ENCODE measurements around the gene MTURN.
"Not testable (repeated sequence)": the region's sequence is repeated elsewhere in the genome, so short reads cannot be mapped to it uniquely, and the experiment has no call there.

MTURN gene

GRCh38 chr7:30181736-30182522 lies 47.1 kb downstream of the MTURN start:
- DNase-seq: no peak

GRCh38 chr7:30182814-30183213 lies 48.0 kb downstream of the MTURN start:
- no peak for DNase-seq

GRCh38 chr7:30183749-30184369 lies 49.1 kb downstream of the MTURN start:
- DNase-seq: no peak

GRCh38 chr7:30184791-30185487 lies 50.2 kb downstream of the MTURN start:
- DNase-seq: no peak

DNA sequence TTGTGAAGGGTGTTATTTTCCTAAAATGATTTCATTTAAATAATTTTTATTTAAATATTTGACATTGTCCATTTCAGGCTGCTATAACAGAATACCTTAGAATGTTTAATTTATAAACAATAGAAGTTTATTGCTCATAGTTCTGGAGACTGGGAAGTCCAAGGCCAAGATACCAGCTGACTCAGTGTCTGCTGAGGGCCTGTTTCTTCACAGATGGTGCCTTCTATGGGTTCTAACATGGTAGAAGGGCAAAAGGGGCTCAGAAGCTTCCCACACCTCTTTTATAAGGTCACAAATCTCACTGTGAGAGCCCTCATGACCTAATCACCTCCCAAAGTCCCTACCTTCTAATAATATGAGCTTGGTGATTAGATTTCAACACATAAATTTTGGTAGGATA lies 50.7 kb downstream of the MTURN start:
- DNase-seq: no peak

DNA sequence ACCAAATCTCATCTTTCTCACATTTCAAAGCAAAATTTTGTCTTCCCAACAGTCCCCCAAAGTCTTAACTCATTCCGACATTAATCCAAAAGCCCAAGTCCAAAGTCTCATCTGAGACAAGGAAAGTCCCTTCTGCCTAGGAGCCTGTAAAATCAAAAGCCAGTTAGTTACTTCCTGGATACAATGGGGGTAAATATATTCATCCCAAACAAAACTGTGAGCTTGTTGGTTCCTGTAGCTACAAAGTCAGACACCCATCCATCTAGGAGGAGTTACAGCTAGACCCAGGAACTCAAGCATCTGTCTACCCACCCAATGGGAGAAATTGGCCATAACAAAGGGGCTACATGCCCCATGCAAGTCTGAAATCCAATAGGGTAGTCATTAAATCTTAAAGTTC lies 51.9 kb downstream of the MTURN start:
- DNase-seq: no peak

DNA sequence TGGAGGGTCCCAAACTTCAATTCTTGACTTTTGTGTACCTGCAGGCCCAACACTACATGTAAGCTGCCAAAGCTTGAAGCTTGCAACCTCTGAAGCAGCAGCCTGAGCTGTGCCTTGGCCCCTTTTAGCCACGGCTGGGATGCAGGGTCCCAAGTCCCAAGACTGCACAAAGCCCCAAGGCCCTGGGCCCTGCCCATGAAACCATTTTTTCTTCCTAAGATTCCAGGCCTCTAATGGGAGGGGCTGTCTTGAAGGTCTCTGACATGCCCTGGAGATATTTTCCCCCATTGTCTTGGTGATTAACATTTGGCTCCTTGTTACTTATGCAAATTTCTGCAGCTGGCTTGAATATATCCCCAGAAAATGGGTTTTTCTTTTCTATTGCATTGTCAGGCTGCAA lies 52.7 kb downstream of the MTURN start:
- no peak for DNase-seq

DNA sequence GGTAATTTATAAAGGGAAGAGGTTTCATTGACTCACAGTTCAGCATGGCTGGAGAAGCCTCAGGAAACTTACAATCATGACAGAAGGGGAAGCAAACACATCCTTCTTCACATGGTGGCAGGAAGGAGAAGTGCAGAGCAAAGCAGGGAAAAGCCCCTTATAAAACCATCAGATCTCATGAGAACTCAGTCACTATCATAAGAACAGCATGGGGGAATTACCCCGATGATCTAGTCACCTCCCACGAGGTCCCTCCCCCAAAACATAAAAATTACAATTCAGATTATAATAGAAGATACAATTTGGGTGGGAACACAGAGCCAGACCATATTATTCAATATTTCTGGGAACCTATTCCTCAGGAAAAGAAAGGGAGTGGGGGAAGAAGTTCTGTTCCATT lies 53.6 kb downstream of the MTURN start:
- DNase-seq: not testable (repeated sequence)

- no peak for DNase-seq
Observed at GRCh38 chr7:30188811-30189210, 54.0 kb downstream of the MTURN start.

- DNase-seq: no peak
Observed at GRCh38 chr7:30191809-30192208, 57.0 kb downstream of the MTURN start.

DNA sequence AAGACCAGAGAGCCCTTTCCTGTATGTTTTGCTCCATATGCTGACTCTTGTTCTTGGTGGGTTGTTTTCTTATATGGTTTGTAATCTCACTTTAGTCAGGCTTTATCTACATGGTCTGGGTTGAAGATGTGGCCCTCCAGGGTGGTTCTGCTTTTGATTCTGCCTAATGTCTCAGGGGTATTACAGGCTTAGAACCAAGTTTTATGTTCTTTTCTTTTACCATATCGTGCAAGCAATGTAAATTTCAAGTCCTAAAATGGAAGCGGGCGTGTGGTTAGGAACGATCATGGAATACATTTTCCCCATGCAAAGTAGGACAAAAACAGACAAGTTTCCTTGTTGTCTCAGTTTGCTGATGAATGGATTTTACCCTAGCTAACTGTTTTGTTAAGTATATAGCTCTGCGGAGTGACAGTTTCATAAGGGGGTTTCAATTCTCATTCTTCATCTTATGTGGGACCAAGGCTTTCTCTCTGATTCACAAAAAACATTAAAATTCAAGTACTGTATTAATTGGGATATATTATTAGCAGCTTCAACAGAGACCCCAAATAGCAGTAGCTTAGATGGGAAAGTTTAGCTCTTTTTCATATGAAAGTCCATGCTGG lies 58.7 kb downstream of the MTURN start:
- DNase-seq: no peak

- DNase-seq: no peak
Observed at GRCh38 chr7:30196408-30196807, 61.6 kb downstream of the MTURN start.

GRCh38 chr7:30197438-30197837 lies 62.7 kb downstream of the MTURN start:
- DNase-seq: no peak

GRCh38 chr7:30199271-30199670 lies 64.5 kb downstream of the MTURN start:
- DNase-seq: no peak

DNA sequence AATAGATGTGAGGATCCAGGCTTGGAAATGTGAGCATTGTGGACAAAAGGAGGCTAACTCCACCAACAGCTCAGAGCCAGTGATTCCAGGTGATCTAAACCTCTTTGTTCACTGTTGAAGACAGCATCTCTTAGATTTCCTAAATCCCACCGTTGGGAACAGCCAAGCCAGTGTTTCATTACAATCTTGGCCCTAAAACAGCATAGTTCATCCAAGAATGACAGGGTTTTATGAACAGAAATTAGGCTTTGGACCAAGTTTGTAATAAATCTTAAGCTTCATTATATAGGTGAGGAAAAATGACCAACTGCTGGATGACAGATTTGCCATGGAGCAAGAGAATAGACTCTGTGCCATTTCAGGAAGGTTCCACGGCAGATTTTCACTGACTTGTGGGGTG lies 65.8 kb downstream of the MTURN start:
- no peak for DNase-seq

DNA sequence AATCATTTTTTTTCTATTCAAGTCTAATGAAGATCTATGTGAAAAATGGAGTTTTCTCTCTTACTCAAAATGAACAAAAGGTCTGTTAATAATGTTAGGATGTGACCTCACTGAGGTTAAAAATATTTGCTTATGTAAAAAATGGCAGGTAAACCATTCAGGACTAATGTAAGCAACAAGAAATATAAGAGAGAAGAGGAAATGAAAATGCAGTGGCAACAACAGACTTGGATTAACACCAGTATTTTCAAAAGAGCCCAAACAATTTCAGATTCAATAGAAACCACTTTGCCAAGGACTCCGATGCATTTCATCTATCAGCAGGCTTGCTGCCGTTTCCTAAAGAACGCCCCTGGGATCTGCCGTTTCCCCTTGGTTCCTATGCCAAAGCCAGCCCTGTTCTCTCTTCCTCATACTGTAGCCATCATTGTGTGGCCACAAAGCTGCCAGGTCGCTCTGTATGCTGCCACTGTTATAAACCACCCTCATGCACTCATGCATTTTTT lies 66.4 kb downstream of the MTURN start:
- no peak for DNase-seq

DNA sequence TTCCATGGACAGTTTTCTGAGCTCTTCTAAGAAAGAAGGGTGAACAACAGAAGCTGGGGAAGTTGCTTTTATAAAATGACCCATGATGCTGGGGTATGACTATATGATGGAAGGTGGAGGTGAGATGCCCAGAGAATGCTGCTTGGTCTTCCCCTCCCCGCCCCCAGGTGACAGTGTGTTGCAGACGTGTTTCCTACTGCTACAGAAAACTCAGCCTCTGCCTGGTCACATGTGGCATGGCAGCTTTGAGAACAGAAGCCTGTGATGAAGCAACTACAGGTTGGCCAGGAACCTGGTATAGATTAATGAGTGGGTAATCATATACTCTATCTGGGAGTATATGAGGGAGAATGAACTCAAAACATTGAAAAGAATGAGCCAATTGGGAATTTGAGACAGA lies 67.1 kb downstream of the MTURN start:
- DNase-seq: no peak

- DNase-seq: no peak
Observed at GRCh38 chr7:30202671-30203070, 67.9 kb downstream of the MTURN start.

GRCh38 chr7:30206491-30206890 lies 71.7 kb downstream of the MTURN start:
- DNase-seq: no peak

GRCh38 chr7:30206942-30207341 lies 72.2 kb downstream of the MTURN start:
- no peak for DNase-seq

GRCh38 chr7:30207376-30207775 lies 72.6 kb downstream of the MTURN start:
- no peak for DNase-seq

DNA sequence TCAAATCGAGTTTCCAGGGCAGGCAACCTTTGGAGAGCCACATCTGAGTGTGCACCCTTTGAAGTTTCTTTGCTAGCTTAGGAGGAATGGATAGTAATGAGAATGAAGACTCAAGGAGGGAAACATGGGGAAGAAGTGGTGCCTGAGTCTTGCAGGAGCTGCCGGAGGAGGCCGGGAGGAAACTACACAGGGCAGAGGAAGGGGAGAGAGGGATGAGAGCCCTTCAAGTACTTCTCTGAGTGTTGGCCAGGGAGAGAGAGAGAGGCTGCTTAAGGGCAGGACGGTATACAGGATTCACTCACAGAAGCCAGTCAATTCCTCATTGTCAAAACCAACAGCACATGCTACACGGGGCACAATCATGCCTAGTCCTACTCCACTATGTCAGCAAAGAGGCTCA lies 75.2 kb downstream of the MTURN start:
- DNase-seq: no peak

All from NCI-H2081 treated with DMSO at 0.1 percent for 48 hours (cell line).